ENCODE measurements around the gene H3-3A.

- TF ChIP-seq EZH2 (IDR thresholded peaks at IDR 0.05; ENCODE audit: low read length, missing control alignments) (no peak), CTCF (conservative IDR thresholded peaks at IDR 0.05 in 1 of 2, IDR thresholded peaks at IDR 0.05 in 1 of 2; ENCODE audit: low read depth in 1 of 2, low read length in 2 of 2) (no peak)
Measured at GRCh38 chr1:226117330-226117729, 54.8 kb downstream of the H3-3A start.
